NCI-H1930 (cell line): ENCODE measurements around the gene GNPDA1.

Source experiments
- DNase-seq, 2 experiments: peaks; one replicate each; lab custom pipeline; 2025; lab: John Stamatoyannopoulos, UW

GNPDA1 gene

DNA sequence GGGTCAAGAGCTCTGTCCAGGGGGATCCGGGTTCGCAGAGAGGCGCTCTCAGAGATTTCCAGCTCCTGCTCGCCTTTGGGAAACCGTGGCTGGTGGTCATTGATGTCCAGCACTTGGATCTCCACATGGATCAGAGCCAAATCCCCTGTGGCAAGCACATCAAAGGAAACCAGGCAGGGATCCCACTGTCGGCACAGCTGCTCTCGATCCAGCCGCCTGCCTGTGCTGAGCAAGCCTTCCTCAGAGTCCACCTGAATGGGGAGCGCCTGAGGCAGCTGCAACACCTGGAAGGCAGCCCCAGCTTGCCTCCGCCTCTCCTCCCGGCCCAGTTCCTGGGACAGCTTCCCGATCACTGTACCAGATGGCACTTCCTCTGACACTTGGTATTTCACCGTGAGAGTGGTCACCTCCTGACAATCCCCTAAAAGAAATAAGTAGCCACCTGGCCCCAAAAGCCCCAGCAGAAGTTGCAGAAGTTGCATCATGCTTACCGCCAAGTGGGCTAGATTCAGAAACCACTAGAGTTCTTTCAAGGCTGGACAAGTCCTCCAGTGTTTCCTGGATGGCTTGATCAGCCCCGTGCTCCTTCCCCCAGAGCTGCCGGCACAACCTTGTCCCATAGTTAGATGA, 55.3 kb downstream of the GNPDA1 start:
- no peak for DNase-seq

DNA sequence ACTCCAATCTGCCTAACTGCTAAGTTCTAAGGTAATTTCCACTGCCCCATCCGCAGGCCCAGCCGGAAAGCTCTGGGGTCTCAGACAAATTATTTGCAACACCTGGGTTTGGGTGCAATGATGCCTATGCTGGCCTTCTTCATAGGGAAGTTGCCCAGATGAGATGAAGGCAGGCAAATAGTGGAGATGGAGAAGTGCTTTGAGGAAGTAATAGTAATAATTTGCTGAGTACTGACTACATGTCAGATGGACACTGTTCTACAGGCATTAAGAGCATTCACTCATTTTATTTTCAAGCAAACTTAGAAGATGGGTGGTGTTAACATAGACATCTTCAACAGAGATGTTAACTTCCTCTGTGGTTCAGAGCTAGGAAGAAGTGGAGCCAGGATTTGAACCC, 58.6 kb downstream of the GNPDA1 start:
- no peak for DNase-seq

DNA sequence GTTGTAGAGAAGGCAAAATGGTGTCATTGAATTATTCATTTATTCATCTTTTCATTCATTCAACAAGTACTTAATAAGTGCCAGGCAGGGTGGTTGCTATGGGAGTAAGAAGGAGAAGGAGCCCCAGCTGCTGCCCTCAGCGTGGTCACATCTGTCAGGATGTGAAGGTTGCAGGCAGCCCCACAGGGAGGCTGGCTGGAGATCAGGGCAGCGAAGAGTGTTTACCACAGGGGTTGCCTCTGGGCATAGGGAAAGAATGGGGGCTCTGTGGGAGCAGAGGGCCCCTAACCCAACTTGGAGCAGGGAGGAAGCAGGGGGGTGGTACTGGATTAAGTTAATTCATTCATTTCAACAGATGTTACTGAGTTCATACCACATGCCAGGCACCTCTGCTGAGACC, 60.8 kb downstream of the GNPDA1 start:
- DNase-seq, result no peak

DNA sequence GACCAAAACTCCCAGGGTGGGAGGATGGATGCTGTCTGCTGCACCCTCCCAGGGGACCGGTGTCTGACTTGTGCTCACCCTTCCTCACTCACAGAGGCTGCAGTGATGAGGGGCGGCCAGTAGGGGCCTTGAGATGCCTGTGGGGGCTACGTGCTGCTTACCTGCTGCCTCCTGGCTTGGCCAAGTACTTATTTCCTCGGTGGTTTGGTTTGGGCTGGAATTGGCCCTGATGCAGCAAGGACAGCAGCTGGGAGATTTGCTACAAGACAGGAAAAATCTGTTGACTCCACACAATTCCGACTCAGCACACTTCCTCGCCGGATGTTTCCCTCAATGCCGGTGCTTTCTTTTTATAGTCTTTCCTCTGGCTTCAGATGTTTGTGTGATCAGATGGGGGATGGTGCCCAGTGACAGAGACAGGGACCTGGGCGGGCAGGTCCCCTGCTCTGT, 61.5 kb downstream of the GNPDA1 start:
- DNase-seq, result no peak
